Fibroblast of mammary gland (primary cell): ENCODE measurements around the gene CDC25B.
A peak's percentile ranks its signal among the peaks of the same experiment; 100 is the strongest.

ENCODE experiments used
- DNase-seq: peaks from one replicate; pipeline ENCODE4 v3.0.0-alpha.2; 2010; ENCODE audit warnings: low read depth
- H3K4me3 ChIP-seq: 2 replicates; pipeline ENCODE4 v1.5.1; 2011; ENCODE audit warnings: low read depth, mild to moderate bottlenecking, low read length, moderate library complexity; ENCODE audit not compliant: control insufficient read depth
- CTCF ChIP-seq: conservative IDR thresholded peaks from 2 replicates; pipeline ENCODE4 v1.5.1; 2011; ENCODE audit warnings: low read depth, low read length, inconsistent platforms; ENCODE audit not compliant: control insufficient read depth, insufficient read depth

Gene CDC25B

DNA sequence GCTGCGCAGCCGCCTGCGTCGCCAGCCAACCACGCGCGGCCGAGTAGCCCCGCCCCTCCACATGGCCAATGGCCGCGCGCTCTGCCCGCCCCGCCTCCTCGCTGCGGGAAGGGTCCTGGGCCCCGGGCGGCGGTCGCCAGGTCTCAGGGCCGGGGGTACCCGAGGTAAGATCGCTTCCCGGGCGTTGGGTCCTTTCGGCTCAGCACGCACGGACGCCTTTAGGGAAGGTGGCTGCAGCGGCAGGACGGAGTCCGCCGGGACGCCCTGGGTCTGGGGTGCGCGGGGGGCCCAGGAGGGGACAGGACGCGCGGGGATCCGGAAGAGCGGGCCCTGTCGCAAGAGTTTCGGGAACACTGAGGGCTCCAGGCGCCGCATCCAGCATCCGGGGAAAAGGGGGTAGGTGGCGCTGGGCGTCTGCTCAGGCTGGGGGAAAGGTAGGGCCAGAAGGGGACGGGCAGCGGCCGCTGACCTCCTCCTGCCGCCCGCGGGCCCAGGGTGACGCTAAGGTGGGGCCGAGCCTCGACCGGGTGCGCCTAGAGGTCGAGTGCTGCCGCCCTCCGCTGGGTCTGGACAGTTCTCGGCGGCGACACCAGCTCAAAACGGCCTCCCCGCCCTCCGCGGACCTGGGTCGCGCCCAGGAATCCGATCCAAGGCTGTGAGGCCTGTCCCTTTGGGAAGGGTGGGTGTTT lies 50.8 kb downstream of the CDC25B start, which contains the start of gene MAVS:
TSS of gene MAVS (plus strand) at position 95 of the 689 bp plus-strand sequence. CDS start 7,791 bp downstream, outside the sequence.
- TF ChIP-seq CTCF, result no peak
- peak within 1 kb of the TSS; percentile 81 for H3K4me3 ChIP-seq
- peak; percentile 63 for DNase-seq

GRCh38 chr20:3847429-3847940 lies 51.4 kb downstream of the CDC25B start:
- H3K4me3 ChIP-seq, result peak overlapping the region; percentile 81
- peak; percentile 31 for DNase-seq
- no peak for TF ChIP-seq CTCF

DNA sequence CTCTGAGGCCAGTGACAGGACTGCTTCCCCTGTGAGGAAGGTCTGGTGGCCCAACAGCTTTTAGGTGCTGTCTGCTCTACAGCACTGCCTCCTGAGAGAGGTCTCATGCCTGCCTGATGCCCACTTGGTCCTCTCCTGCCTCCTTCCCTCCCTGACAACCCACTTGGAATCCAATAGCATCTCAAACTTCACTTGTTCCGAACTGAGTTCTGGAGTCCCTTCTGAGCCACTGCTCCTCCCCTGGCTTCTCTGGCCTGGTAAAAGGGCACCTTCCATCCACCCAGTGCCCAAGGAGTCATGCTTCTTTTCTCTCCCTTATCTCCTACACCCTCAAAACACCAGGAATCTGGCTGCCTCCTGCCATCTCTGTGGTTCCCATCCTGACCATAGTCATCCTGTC lies 52.5 kb downstream of the CDC25B start:
- no peak for TF ChIP-seq CTCF
- no peak overlapping the region for H3K4me3 ChIP-seq
- DNase-seq, result no peak

GRCh38 chr20:3854462-3854871 lies 58.4 kb downstream of the CDC25B start:
- DNase-seq, result no peak
- no peak overlapping the region for H3K4me3 ChIP-seq
- no peak for TF ChIP-seq CTCF
